Stimulated activated CD4-positive, alpha-beta T cell treated with anti-CD3 and anti-CD28 coated beads, Interleukin-2, amount 100 ng/mL, for 48 hours (primary cell): ENCODE measurements around the gene CAMTA1.

Source experiments
- DNase-seq, 2 donors: peaks; one replicate each; pipeline ENCODE4 v3.0.0-alpha.2; 2020

The CAMTA1 gene

DNA sequence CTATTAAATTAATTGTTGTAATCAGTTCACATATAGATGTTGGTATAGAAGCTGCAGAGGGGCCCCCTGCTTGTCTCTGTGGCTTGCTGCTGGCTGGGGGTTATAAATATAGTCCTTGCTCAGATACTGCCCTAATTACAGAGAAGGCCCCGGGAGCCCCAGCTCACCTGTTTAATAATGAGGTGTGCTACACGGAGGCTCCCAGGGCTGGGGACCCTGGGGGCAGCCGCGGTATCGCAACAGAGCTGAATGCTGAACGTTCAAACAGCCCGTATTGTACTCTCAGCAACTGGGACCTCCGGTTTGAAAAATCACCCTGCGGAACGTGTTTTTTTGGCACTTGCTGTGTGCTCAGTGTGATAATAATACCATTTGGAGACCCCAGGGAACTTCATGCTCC is 309.3 kb downstream of the CAMTA1 start:
- no peak for DNase-seq

DNA sequence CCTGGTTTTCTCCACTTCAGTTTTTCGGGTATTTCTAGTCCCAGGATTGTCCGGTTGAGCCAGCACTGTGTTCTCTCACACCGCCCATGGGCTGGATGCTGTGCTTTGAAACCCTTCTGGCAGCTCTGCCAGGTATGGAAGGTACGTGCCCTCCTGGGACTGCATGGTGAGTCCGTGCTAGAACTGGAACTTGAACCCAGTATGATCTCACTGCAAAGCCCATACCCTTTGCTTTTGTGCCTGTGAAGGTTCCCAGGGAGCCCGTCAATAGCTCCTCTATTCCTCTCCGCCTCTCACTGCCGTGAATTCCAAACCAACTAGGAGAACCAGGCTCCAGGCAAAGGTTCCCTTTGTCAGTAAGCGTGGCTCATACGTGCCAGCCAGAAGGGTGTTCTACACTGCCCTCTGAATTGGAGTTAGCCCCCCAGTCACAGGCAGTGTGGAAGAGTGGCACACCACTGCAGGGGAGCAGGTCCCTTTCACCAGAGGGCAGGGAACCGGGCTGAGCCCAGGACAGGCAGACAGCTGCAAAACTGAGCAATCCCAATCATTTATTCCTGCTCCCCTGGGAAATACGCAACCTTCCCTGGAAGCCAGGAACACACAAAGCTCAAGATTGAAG is 310.2 kb downstream of the CAMTA1 start:
- no peak for DNase-seq

DNA sequence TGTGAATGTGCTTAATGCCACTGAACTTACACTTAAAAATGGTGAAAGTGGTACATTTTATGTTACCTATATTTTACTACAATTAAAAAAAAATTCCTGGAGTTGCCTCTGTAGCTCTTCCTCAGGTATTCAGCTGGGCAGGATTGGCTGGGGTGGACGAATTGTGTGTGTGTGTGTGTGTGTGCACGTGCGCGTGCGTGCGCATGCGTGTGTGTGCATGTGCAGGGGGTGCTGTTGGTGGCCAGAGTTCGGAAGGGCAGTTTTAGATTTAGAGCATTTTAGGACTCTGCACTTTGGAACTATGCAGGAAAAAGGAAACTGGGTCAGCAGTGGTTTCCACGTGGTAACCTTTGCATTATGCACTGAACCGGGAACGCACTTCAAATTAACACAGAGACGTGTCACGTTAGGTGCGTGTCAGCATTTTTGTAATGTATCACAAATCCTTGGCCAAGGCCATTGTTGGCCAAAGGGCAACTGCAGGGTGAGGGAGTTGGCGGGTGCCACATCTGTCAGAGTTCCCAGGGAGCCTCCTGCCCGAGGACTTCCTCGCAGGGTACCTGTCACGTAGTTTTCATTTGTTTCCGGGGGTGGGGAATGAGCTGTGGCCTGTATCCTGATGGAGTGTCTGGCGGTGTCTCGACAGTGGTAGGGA is 312.8 kb downstream of the CAMTA1 start:
- no peak for DNase-seq

DNA sequence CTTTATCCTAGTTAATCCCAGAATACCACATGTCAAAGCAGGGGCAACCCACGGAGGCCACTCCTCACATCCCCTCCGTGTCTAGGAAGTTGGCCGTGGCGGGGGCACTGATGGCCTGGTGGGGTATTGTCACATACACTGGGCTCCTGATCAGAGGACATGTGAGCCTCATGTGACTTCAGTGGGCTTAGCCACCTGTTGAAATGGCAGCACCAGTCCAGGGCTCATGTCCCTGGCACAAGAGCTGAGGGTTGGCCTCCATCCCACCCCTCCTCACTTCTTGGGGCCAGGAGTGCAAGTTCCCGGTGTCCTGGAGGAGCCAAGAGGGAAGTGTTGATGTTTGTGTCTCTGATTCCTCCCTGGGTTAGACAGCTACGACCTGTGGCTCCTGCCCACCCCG is 313.4 kb downstream of the CAMTA1 start:
- DNase-seq: no peak

DNA sequence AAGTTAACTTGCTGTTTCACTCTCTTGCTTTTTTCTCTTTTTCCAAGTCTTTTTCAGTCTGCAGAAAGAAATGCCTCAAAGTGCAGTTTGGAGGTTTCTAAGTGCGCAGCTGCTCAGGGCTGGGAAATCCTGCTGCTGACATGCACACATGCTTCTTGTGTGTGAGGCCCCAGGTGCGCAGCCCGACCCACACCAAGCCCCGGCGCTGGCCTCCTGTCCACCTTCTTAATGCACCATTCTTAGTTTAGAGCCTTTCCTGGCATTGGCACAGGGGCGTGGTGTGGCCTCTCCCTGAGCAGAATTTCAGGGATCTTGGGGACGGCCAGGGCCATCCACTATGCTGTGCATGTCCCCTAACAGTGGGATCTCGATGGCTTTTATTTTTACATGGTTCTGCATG is 315.2 kb downstream of the CAMTA1 start:
- no peak for DNase-seq

DNA sequence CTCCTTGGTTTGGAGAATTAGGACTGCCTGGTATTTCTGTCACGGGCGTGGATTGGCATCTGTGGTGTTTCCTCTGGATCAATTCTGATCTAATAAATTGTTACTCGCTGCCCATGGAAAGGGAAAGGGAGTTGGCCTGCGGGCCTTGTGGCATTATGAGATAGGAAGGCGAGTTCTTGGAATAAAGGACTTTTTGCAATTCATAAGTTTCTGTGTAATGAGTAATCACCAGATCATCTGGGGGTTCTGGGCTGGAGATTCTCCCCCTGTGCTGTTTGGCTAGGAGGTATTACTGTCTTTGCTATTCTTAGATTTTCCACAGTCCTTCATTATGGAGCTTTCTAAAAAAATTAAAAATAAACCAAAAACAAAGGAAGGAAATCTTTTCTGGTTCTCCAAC is 315.9 kb downstream of the CAMTA1 start:
- no peak for DNase-seq

DNA sequence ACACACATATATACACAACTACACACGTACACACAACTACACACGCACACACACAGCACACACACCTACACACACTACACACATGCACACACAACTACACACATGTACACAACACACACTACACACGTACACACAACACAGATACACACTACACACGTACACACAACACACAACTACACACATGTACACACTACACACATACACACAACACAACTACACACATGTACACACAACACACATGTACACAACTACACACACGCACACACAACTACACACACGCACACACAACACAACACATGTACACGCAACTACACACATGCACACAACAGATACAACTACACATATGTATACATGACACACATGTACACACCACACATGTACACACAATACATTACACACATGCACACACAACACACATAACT is 318.1 kb downstream of the CAMTA1 start:
- DNase-seq: no peak

DNA sequence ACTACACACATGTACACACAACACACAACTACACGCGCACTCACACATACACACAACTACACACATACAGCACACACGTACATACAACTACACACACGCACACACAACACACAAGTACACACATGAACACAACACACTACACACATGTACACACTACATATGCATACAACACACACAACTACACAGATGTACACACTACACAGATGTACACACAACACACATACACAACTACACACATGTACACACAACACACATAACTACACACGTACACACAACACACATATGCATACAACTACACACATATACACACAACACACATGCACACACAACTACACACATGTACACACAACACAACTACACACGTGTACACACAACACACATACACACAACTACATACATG is 318.6 kb downstream of the CAMTA1 start:
- no peak for DNase-seq

DNA sequence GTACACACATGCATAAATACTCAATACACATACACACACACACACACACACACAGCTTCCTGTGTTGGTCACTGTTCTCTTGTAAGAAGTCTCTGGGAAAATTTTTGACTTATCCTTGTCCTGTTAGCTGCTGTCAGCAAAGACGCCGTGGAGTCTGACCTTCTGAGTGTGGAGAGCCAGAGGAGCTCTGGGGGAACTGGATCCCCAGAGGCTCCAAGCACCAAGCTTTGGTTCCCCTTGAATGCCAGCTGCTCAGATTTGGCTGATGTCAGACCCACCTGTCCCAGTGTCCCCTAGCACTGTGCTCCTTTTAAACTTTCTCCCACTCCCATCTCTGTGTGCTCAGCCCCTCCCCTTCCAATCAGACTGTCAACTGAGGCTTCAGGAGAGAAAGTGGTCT is 319.1 kb downstream of the CAMTA1 start:
- no peak for DNase-seq

DNA sequence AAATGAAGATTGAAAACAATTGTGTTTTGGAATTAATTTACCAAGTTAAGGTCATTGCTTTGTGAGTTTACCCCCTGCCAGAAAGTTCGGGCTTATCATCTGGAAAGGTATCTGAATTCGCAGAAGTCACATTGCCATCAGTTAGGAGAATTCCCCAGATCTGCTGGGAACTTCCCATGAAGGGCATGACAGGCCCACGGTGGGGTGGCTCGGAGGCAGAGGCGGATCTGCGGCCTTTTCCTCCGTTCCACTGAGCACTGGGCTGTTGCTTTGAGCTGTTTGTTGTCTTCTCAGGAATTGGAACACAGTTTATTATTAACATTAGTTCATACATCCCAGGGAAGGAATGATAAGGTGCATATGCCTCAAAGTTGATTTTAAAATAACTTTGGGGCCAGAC is 320.0 kb downstream of the CAMTA1 start:
- no peak for DNase-seq

DNA sequence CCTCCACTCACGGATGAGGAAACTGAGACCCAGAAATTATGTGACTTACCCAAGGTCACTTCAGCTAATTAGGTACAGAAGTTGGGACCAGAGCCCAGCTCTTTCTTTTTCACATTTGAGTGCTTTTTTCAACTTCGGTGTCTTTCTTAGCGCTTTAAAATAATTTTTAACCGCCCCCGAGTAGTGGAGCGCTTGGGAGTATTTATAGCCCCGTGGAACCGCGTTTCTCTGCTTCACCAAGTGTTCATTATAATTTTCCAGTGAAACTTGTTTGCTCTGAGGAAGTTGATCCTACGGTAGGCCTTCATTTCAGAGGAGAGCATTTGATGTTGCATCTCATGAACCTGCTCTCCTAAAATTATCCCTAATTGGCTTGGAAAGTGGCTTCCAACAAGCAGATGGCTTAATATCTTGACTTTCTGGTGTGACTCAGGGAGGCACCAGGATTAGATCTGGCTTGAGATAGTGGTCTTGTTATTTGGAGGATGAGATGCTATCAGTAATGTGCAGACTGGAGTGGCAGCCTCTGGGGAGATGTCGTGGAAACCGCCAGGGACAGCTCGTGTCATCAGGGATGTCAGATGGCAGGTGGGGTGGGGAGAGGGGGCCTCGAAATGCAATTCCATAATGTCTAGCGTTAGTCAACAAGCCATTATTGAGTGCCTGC is 321.3 kb downstream of the CAMTA1 start:
- no peak for DNase-seq

DNA sequence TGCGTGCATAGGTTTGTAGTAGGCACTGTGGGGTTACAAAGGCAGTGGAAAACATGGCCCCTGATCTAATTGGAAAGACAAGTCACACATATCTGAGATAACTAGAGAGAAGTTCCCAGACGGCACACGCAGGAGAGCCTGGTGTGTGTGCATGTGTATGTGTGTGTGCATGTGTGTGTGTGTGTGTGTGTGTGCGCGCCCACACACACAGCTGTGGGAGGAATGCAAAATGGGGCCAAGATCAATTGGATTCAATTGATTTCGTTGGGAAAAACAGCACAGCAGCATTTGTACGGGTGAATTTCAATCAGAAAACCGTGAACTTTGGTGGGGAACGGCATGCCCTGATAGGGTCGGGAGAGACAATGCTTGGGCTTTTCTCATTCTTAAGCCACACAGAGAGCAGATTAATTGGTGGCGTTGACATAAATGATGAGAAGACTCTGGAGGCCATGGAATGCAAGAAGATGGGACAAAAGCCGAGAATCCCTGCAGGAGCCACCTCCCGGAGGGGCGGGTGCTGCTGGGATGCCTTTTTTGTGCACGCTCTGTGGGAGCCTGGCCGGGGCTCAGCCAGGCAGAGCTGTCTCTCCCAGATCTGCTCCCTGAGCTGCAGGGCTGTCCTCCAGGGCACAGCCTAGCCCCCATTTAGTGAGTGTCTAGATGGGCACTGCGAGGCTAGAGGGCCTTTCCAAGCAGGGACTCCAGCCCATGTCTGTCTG is 322.0 kb downstream of the CAMTA1 start:
- DNase-seq: no peak

DNA sequence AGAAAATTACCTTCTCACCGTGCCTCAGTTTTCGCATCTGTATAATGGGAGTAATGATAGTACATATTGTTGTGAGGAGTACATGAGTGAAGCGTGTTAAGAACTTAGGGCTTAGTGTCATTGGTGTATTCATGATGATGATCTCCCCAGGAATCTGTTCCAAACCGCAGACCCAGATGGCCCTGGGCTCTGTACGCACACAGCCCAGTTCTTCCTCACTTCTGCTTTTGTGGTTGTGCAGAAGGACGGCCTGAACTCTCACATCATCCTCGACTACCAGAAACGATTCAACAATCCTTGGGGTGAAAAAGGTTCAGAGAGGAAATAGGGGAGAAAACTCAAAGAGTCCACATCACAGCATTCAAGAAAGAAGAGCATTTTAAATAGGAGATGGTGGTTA is 323.0 kb downstream of the CAMTA1 start:
- no peak for DNase-seq

DNA sequence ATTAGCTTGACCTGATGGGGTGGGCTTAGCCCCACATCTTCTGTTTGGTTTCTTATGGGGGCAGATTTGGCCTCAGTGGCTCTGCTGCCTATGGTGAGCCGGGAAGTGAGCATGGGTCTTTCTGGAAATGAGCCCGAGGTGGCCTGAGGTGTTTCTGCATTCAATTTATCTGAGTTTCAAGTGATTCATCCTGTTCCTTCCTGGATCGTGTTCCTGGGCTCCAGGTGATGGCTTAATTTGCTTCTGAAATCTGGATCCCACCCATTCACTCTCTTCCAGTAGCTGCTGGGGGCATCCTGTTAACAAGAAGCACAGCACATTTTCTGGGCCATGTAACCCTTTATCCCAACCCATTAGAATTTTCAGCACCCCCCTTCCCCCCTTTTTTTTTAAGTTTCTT is 324.6 kb downstream of the CAMTA1 start:
- no peak for DNase-seq

DNA sequence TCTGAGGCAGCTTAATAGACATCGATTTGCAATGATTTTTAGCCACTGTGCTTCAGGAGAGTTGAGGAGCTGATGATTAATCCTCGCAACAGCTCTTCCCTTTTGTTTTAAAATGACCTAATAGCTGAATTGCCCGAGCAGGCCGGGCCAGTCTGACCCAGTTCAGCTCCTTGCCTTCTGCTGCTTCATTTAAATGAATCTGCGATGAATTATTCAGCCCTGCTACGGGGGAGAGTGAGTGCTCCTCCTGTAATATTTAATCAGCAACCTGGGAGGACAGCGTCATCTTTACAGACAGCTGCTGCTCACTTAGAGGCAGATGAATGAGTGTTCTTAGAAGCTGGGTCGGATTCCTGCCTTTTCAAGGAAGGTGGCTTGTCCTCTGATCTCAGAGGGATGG is 325.1 kb downstream of the CAMTA1 start:
- DNase-seq: no peak

DNA sequence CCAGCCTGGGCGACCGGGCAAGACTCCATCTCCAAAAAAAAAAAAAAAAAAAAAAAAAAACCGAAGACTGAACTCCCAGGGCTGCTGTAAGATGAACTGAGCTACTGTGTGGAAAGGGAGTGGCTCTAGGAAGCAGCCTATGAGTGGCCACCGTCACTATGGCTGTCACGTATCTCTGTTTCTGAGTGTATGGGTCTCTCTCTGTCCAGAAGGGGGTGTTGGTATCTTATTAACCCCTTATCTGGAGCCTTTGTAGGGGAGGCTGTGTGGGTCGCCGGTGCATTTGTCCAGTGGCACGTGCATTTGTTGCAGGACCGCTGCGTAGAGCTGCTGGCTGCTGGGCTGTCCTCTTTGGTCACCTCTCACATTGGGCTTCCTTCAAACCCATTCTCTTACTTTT is 326.6 kb downstream of the CAMTA1 start:
- no peak for DNase-seq

DNA sequence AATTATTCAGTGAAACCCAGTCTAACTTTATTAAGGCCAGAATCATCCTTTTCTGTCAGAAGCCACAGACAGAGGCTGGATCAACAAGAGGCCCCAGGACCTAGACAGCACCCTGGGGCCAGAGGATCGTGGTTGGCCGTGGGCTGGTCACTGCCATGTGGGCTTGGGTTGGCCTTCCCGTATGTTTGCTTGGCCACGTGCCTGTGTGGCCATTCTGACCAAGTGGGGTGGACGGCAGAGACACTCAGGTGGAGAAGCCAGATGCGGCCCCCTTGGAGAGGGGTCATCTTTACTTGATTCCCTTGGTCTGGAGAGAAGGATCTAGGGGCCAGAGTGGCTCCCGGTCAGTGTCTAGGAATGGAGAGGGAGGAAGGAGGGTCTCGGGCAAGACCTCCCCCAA is 327.9 kb downstream of the CAMTA1 start:
- no peak for DNase-seq

DNA sequence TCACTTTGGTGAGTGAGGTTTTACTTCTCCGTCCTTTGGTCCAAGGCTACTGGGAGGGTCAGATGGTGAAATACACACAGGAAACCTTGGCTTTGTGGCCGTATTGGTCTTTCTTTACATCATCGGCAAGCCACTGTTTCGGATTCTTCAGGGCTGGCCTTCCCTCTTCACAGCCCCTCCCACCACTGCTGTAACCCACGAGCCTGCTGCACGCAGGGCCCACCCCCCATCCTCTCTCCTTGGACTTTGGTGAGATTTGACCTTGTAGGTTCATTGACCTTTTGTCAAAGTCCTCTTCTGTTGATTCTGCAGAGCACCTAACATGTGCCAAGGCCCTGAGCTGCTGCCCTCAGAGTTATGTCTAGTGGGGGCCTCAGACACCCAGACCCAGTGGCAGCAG is 328.6 kb downstream of the CAMTA1 start:
- DNase-seq: no peak

DNA sequence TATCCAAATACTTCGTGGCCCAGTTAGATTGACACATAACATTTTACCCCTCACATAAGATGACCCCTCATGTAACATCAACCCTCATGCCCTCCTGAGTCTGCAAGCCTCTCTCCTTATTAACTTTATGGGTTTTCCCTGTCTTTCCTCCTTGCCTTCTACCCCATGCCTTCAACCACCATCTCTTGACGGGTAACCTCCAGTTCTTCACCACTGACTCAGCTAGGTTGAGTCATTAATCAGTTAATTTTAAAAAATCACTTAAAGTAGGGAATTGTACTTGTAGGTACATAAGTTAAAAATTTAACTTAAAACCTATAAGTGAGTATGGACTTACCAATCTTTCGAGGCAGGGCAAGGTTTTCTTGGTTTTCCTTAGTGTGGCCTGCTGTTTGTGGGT is 330.7 kb downstream of the CAMTA1 start:
- no peak for DNase-seq

DNA sequence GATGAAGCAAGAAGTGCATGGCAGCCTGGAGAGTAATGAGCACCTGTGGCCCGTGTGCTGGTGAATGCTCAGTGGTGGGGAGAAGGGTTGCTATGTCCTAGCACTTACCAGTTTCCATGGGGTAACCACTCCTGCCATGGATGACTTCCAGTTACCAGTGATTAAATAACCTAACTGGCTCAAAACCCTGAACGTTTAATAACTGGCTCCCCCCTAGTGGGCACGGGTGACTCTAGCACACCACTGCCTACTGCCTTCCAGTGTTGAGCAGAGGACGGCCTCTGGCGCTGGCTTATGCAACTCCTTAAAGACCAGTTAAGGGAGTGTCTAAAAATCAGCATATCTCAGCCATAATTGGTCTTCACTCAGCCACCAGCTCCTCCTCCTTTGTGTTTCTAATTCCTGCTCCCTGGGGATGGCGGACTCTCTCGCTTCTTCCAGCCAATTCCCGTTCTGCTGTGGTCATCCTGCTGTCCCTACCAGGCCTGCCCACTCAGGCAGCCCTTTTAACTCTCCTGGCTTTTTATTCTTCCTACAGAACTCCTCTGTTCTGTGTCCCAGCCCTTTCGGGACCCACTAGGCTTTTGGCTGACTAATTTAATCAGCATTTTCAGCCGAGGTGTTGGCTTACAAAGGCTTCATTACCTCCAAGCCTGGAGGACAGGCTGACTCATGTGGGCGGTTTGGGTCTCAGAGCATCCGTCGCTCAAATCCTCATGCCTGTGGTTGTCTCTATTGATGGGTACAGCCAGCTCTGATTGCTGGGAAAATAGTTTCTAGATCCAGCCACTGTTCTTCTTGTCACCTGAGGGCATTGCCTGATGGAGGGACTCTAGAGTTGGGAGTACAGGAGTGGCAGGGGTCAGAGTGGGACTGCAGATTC is 332.4 kb downstream of the CAMTA1 start:
- DNase-seq: no peak

DNA sequence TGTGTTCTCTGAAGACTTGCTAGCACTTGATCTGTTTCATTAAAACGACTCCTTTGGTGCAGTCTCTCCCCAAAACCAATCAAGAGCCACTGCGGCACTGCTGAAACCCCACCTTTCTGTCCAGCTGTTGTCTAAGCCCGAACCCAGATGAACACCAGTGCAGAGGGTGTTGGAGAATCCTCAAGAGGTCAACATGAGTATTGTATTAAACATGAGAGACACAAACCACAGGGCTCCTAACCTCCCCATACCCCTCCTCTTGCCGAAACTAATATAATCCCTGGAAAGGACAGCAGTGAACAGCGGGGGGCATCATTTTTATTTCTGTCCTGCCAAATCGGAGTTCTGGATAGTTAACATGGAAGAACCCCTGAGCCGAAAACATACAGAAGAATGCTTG is 333.9 kb downstream of the CAMTA1 start:
- DNase-seq: no peak

DNA sequence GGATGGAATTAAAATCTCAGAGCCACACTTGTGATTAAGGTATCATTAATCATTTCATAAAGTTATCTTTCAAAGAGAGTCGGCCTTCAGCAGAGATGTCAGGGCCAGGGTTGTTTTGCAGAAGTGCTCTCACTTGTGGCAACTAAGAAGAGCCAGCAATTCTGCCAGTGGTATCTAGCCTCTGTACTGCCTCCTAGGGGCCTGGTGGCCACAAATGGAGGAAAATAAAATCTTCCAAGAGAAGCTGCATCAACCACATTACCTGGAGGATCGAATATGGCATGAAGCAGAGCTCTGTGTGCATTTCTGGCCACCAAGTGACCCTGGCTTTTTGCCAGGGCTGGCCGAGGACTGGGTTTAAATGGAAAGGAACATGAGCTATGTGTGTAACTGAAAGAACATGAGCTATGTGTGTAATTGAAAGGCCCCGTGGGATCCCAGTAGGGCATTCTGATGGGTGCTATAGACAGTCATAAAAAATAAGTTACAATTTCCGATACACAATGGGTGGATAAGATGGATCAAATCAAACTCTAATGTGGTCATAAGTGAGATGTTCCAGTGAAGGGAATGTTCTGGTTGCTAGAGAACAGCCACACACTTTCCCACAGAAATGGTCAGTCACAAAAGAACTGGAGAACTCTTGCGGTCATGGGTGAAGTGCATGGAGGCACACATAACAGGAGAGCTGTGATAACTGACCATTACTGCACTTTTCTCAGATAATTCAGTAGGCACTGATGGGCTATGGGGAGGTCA is 335.8 kb downstream of the CAMTA1 start:
- no peak for DNase-seq
